Muscle layer of duodenum (tissue), 2 donors: Measurements from ENCODE around the gene PHKG2.

ENCODE experiments used
- H3K27ac ChIP-seq: one replicate; pipeline ENCODE4 v1.7.0; 2013; ENCODE audit warnings: mild to moderate bottlenecking, low read length
- H3K27me3 ChIP-seq: one replicate; pipeline ENCODE4 v1.7.0; 2013; ENCODE audit warnings: low read depth, mild to moderate bottlenecking, control low read depth, low read length
- H3K36me3 ChIP-seq, 2 donors: one replicate each; pipeline ENCODE4 v1.7.0; 2013; ENCODE audit warnings: low read length in 2 of 2, control low read depth in 1 of 2, mild to moderate bottlenecking in 1 of 2; ENCODE audit not compliant: insufficient read depth in 2 of 2, control insufficient read depth in 1 of 2
- H3K4me1 ChIP-seq, 2 donors: one replicate each; pipeline ENCODE4 v1.7.0; 2013; ENCODE audit warnings: low read length in 2 of 2, mild to moderate bottlenecking in 2 of 2, control low read depth in 1 of 2, moderate library complexity in 1 of 2; ENCODE audit not compliant: insufficient read depth in 2 of 2, control insufficient read depth in 1 of 2
- H3K4me3 ChIP-seq, 2 donors: one replicate each; pipeline ENCODE4 v1.7.0; 2013; ENCODE audit warnings: low read length in 2 of 2, low read depth in 1 of 2, mild to moderate bottlenecking in 1 of 2
- H3K9me3 ChIP-seq, 2 donors: one replicate each; pipeline ENCODE4 v1.7.0; 2013; ENCODE audit warnings: low read length in 2 of 2, control low read depth in 1 of 2, mild to moderate bottlenecking in 1 of 2; ENCODE audit not compliant: control insufficient read depth in 1 of 2
- donor health status: healthy.

PHKG2 gene

DNA sequence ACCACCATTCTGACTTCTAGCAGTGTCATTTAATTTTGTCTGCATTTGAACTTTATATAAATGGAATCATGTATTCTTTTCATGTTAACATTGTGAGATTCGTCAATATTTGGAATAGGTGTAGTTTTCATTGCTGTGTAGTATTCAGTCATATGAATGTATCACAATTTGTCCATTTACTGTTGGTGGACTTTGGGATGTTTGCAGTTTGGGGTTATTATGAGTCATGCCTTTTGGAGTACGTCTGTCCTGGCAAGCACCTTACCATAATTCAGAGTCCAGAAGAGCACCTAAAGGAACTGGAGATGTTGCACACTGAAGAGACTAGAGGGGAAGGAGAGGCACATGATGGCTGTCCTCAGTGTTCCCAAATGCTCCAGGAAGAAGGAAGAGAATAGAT is 3.1 kb upstream of the PHKG2 start:
- Histone ChIP-seq H3K36me3 (peaks cover 0 to 6% of the 10 kb centered on the region in 2 donors), H3K4me1 (peaks cover 9 to 27% of the 10 kb centered on the region in 2 donors), H3K27ac (no peak overlapping the region), H3K27me3 (no peaks in the 10 kb centered on the region), H3K4me3 (no peak overlapping the region), H3K9me3 (no peaks in the 10 kb centered on the region)

DNA sequence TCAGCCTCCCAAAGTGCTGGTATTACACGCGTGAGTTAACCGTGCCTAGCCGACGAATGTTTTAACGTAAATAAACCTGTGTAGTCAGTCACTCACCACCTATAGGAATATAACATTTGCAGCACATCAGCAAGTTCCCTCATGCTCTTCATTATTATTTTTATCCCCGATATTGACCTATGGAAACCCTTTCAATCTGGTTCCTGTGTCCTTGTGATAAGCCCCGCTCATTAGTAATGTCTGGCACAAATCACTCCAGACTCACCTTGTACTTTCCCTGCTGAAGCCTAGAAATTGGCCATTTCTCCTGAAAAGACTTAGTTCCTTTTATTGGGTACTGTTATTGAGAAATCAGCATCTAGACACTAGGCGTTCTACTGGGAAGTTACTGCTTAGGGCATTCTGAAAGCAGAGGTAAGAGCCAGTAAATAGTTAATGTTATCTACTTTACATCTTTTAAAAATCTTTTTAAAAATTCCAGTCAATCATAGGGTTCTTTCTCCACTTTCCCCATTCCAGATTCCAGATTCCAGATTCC is 1.5 kb upstream of the PHKG2 start:
- H3K27ac ChIP-seq: no peak overlapping the region
- no peaks in the 10 kb centered on the region for H3K9me3 ChIP-seq
- peaks cover 11 to 13% of the 10 kb centered on the region in 2 donors for H3K36me3 ChIP-seq
- no peak overlapping the region for H3K4me3 ChIP-seq
- H3K4me1 ChIP-seq: peaks cover 0 to 12% of the 10 kb centered on the region in 2 donors
- no peaks in the 10 kb centered on the region for H3K27me3 ChIP-seq

DNA sequence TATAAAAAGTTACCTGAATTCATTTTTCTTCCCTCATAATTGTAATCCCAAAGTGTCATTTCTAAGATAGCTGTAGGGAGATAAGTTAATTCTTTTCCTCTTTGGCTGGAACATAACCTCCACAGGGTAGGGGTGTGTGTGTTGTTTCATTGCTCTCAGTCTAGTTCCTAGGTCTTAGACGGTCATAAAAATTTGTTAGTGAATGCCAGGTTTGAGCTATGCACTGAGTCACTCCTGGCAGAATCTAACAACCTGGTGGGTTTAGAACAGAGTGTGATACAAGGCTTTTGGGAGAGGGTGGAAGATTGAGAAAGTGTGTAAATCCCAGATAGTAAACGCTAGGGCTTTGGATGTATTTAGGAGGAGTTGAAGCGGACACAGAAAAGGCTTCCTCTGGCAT is 894 bp upstream of the PHKG2 start:
- Histone ChIP-seq H3K9me3 (no peaks in the 10 kb centered on the region), H3K4me1 (peaks cover 0 to 12% of the 10 kb centered on the region in 2 donors), H3K4me3 (peak overlapping the region; percentile 66 to 78), H3K36me3 (peaks cover 5 to 14% of the 10 kb centered on the region in 2 donors), H3K27me3 (no peaks in the 10 kb centered on the region), H3K27ac (peak overlapping the region; percentile 69)

DNA sequence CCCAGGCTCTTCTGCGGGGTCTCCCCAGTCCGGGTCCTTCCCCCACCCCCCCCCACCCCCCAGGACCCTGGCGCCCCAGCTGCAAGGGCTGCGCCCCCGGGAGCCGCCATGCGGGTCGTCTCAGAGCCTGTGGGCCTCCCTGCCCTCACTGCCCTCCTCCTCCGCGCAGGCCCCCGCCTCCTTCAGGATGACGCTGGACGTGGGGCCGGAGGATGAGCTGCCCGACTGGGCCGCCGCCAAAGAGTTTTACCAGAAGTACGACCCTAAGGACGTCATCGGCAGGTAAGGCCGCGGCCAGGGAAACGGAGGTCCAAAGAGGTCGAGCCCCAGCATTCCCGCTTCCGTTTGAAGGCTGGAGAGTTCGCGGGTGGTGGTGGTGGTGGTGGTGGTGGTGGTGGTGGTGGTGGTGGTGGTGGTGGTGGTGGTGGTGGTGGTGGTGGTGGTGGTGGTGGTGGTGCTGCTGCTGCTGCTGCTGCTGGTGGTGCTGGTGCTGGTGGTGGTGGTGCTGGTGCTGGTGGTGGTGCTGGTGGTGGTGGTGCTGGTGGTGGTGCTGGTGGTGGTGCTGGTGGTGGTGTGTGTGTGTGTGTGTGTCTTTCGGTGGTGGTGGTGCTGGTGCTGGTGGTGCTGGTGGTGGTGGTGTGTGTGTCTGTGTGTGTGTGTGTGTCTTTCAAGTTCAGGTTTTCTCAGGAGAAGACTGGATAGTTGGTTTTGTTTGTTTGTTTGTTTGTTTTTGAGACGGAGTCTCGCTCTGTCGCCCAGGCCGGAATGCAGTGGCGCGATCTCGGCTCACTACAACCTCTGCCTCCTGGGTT is 615 bp downstream of the PHKG2 start:
- peak overlapping the region; percentile 43 to 66 for H3K4me3 ChIP-seq
- H3K4me1 ChIP-seq: peaks cover 0 to 12% of the 10 kb centered on the region in 2 donors
- H3K36me3 ChIP-seq: peaks cover 15 to 26% of the 10 kb centered on the region in 2 donors
- no peaks in the 10 kb centered on the region for H3K9me3 ChIP-seq
- H3K27ac ChIP-seq: no peak overlapping the region
- H3K27me3 ChIP-seq: no peaks in the 10 kb centered on the region

DNA sequence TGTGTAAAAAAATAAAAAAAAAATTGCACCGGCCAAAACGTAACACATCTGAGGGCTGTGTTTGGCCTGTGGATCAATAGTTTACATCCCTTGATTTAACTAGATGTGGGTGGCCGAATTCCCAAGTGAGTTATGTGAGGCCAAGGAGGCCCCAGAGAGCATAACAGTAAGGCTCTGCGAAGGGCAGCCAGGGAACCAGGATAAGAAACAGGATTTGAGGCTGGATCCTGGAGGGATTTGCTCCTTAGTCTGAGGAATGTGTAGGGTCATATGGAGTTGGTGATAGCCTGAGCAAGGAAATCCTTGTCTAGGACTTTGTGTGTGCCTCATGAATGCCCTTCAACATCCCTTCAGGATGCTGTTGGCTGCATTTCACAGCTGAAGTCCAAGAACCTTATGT is 2.0 kb downstream of the PHKG2 start:
- H3K4me1 ChIP-seq: peaks cover 0 to 12% of the 10 kb centered on the region in 2 donors
- H3K36me3 ChIP-seq: peaks cover 23 to 33% of the 10 kb centered on the region in 2 donors
- H3K27me3 ChIP-seq: no peaks in the 10 kb centered on the region
- no peaks in the 10 kb centered on the region for H3K9me3 ChIP-seq
- H3K27ac ChIP-seq: no peak overlapping the region
- H3K4me3 ChIP-seq: no peak overlapping the region

DNA sequence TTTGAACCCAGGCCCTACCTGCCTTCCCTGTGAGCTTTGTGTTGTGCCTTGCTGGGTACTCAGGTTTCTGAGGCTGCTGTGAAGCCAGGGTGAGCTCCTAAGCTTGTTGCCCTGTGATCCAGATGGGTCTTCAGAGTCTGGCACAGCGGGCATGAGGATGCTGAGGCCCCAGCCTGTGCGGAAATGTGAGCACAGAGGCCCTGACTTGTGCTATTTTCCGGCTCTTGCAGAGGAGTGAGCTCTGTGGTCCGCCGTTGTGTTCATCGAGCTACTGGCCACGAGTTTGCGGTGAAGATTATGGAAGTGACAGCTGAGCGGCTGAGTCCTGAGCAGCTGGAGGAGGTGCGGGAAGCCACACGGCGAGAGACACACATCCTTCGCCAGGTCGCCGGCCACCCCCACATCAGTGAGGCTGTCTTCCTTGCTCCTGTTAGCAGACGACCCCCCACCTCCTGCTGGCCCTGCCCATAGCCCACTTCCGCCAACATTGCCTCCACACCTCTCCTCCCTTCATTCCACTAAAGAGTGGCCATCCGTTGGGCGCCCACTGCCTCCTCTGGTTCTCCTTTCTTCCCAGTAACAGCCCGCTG is 2.7 kb downstream of the PHKG2 start:
- peaks cover 23 to 40% of the 10 kb centered on the region in 2 donors for H3K36me3 ChIP-seq
- no peaks in the 10 kb centered on the region for H3K9me3 ChIP-seq
- H3K27me3 ChIP-seq: no peaks in the 10 kb centered on the region
- peaks cover 0 to 12% of the 10 kb centered on the region in 2 donors for H3K4me1 ChIP-seq
- no peak overlapping the region for H3K4me3 ChIP-seq
- no peak overlapping the region for H3K27ac ChIP-seq

DNA sequence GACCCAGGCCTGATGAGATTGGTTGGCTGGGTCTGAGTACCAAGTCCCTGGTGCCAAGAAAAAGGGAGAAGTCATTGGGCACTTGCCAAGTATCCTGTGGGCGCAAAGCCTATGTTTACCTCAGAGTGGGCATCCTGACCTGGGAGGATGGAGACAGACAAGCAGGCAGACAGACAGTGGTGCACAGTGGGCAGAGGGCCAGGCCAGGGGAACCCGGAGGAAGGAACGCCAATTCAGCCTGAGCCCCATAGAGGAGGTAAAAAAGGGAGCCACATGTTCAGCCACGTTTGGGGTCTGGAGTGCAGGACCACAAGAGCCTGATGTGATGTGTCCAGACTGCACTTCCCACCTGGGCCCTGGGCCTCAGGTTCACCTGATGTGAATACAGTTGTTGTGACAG is 5.4 kb downstream of the PHKG2 start:
- Histone ChIP-seq H3K9me3 (no peaks in the 10 kb centered on the region), H3K27me3 (no peaks in the 10 kb centered on the region), H3K27ac (no peak overlapping the region), H3K4me3 (no peak overlapping the region), H3K4me1 (peaks cover 0 to 6% of the 10 kb centered on the region in 2 donors), H3K36me3 (peaks cover 32 to 56% of the 10 kb centered on the region in 2 donors)

DNA sequence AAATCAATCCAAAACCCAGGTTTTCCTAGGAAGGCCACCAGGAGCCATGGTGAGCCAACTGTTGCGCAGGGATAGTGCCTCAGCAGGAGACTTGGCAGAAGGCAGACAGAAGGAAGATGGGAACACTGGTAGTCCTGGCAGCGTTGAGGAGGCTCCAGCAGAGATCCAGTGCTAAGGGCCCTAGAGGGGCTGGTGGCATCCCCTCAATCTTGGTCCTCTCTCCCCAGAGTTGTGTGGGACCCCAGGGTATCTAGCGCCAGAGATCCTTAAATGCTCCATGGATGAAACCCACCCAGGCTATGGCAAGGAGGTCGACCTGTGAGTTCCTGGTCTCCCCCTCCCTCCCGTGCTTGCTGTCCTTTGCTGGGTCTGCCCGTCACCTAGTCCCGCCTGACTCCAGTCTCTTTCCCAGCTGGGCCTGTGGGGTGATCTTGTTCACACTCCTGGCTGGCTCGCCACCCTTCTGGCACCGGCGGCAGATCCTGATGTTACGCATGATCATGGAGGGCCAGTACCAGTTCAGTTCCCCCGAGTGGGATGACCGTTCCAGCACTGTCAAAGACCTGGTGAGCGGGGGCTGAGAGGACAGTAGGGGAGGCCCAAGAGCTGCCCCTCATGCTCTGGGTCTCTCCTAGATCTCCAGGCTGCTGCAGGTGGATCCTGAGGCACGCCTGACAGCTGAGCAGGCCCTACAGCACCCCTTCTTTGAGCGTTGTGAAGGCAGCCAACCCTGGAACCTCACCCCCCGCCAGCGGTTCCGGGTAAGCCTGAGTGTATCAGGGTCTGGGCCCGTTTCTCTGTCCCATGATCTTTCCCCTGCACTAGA is 7.9 kb downstream of the PHKG2 start:
- no peak overlapping the region for H3K4me3 ChIP-seq
- H3K27me3 ChIP-seq: no peaks in the 10 kb centered on the region
- no peak overlapping the region for H3K27ac ChIP-seq
- no peaks in the 10 kb centered on the region for H3K9me3 ChIP-seq
- peaks cover 32 to 48% of the 10 kb centered on the region in 2 donors for H3K36me3 ChIP-seq
- H3K4me1 ChIP-seq: peaks cover 0 to 4% of the 10 kb centered on the region in 2 donors

DNA sequence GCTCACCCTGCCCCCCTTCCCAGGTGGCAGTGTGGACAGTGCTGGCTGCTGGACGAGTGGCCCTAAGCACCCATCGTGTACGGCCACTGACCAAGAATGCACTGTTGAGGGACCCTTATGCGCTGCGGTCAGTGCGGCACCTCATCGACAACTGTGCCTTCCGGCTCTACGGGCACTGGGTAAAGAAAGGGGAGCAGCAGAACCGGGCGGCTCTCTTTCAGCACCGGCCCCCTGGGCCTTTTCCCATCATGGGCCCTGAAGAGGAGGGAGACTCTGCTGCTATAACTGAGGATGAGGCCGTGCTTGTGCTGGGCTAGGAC is 8.5 kb downstream of the PHKG2 start:
- peaks cover 0 to 6% of the 10 kb centered on the region in 2 donors for H3K4me1 ChIP-seq
- H3K36me3 ChIP-seq: peaks cover 28 to 43% of the 10 kb centered on the region in 2 donors
- H3K9me3 ChIP-seq: no peaks in the 10 kb centered on the region
- no peak overlapping the region for H3K27ac ChIP-seq
- no peaks in the 10 kb centered on the region for H3K27me3 ChIP-seq
- no peak overlapping the region for H3K4me3 ChIP-seq

DNA sequence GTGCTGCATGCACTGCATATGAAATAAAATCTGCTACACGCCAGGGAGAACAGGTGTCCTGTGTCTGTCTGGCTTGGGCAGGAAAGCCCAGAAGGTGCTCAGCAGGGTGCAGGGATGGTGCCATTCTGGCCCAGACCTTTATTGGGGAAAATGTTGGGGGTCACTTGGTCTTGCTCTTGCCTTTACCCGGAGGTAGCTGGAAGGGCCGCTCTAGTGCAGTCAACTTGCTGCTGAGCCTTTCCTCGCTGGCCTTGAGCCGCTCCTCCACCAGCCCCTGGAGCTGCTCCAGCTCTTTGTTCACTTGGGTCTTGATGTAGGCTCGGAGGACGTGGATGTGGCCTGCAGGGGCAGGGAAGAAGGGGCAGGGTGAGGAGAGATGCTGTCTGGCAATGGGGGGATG is 9.1 kb downstream of the PHKG2 start:
- no peak overlapping the region for H3K4me3 ChIP-seq
- H3K27ac ChIP-seq: no peak overlapping the region
- peaks cover 28 to 42% of the 10 kb centered on the region in 2 donors for H3K36me3 ChIP-seq
- no peaks in the 10 kb centered on the region for H3K9me3 ChIP-seq
- H3K4me1 ChIP-seq: peaks cover 0 to 6% of the 10 kb centered on the region in 2 donors
- H3K27me3 ChIP-seq: no peaks in the 10 kb centered on the region

DNA sequence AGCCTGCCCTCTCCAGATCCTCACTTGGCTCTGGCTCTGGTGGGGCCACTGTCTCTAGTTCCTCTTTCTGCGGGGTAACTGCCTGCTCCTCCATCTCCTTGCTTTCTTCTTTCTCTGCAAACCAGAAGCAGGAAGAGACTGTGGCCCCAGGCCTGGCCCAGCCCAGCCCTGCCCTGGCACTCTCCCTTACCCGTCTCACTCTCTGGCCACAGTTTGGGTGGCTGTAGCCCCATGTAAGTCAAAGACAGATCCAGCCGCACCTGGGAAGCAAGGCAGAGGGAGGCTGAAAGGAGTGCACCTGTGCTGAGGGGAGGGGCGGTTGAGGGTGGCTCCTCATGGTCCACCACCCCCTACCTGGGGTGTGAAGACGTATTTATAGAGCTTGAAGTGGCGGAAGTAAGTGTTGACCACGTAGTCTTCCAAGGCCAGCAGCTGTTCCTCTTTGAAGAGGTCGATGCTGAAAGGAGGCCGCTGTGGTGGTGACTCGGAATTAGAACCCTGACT is 10.8 kb downstream of the PHKG2 start:
- peak overlapping the region; percentile 20 for H3K27ac ChIP-seq

More for the DNA sequence above, 10.8 kb downstream of the PHKG2 start:
- H3K27me3 ChIP-seq: no peaks in the 10 kb centered on the region
- peaks cover 18 to 41% of the 10 kb centered on the region in 2 donors for H3K36me3 ChIP-seq
- no peaks in the 10 kb centered on the region for H3K9me3 ChIP-seq
- H3K4me3 ChIP-seq: no peak overlapping the region
- peaks cover 9 to 23% of the 10 kb centered on the region in 2 donors for H3K4me1 ChIP-seq
